Activated T-helper 2 cell treated with anti-CD3 and anti-CD28 coated beads, Interferon-gamma antibody, Interleukin-2, Interleukin-4, amounts not matched to agents 10 μg/mL and 5 μg/mL and 100 μg/mL, durations not matched to agents 14 hours and 24 hours and 36 hours (primary cell): ENCODE results near the gene PIGO. TPM values are rescaled to one million over a fixed set of nuclear protein-coding genes. Genes with fewer than 3 reads are reported as not detected.

Experiments
- DNase-seq: peaks from one replicate; pipeline ENCODE4 v3.0.0; 2021; ENCODE audit warnings: low spot score
- H3K27ac Mint-ChIP-seq: one replicate; pipeline ENCODE4 v1.8.0; 2021; ENCODE audit warnings: mixed read lengths
- H3K27me3 Mint-ChIP-seq: one replicate; pipeline ENCODE4 v1.8.0; 2021; ENCODE audit warnings: low read depth, mixed read lengths
- H3K36me3 Mint-ChIP-seq: one replicate; pipeline ENCODE4 v1.8.0; 2021; ENCODE audit warnings: low read depth, mixed read lengths
- H3K4me1 Mint-ChIP-seq: one replicate; pipeline ENCODE4 v1.8.0; 2021; ENCODE audit warnings: low read depth, mixed read lengths
- H3K4me3 Mint-ChIP-seq: one replicate; pipeline ENCODE4 v1.8.0; 2021; ENCODE audit warnings: low read depth, mild to moderate bottlenecking, moderate library complexity, mixed read lengths
- H3K9me3 Mint-ChIP-seq: one replicate; pipeline ENCODE4 v1.8.0; 2021; ENCODE audit warnings: mixed read lengths
- intact Hi-C: fragments of 100-400 bp; cut with micrococcal nuclease; formaldehyde crosslinking; loops from one replicate; pipeline ENCODE4 v1.15.1; 2023
- total RNA-seq: library from RNA; stranded (reverse); gene quantifications from 2 replicates; pipeline ENCODE4 v1.2.3, GENCODE V29; 2022

Gene PIGO
- total RNA-seq, 1 donor from 2014 or later = 33.0 TPM

GRCh38 chr9:35102769-35103659 is 6.6 kb upstream of the PIGO start, which contains the start of gene STOML2:
Gene STOML2, minus strand, starts transcription at chr9:35103131. Its CDS starts 37 bp downstream, at chr9:35103094.
- peaks cover 48% of the 10 kb centered on the region for H3K36me3 Mint-ChIP-seq
- H3K4me3 Mint-ChIP-seq = peak within 1 kb of the TSS; percentile 97
- H3K9me3 Mint-ChIP-seq = no peaks in the 10 kb centered on the region
- intact Hi-C loops = loop anchor here (1.0 kb wide), 4 partner anchors 8 to 629 kb away; partner anchors contain the start of genes CREB3, TLN1 and VCP
- peaks cover 18% of the 10 kb centered on the region for H3K4me1 Mint-ChIP-seq
- H3K27ac Mint-ChIP-seq = peak within 1 kb of the TSS; percentile 96
- H3K27me3 Mint-ChIP-seq = no peaks in the 10 kb centered on the region
- peak; percentile 91 for DNase-seq

- no peaks in the 10 kb centered on the region for H3K9me3 Mint-ChIP-seq
- peaks cover 21% of the 10 kb centered on the region for H3K4me1 Mint-ChIP-seq
- no peak for DNase-seq
- intact Hi-C loops = no loop called here
- peak overlapping the region; percentile 97 for H3K4me3 Mint-ChIP-seq
- peaks cover 48% of the 10 kb centered on the region for H3K36me3 Mint-ChIP-seq
- peak overlapping the region; percentile 96 for H3K27ac Mint-ChIP-seq
- no peaks in the 10 kb centered on the region for H3K27me3 Mint-ChIP-seq
Measured at GRCh38 chr9:35102465-35102768, 6.0 kb upstream of the PIGO start.

DNA sequence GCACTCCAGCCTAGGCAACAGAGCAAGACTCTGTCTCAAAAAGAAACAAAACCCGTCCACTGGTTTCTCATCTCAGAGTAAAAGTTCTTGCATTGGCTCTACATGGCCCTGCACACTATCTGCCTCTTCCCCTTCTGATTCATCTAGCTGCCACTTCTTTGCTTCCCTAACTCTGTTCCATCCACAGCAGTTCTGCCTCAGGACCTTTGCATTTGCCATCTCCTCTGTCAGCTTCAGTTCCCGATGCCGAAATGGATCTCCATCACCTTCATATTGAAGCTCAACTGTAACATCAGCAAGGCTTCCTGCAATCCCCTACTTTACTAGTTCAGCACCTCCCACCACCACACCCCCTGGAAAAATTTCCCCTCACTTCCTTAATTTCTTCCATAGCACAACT is 1.2 kb upstream of the PIGO start:
- Mint-ChIP-seq H3K27me3 (no peaks in the 10 kb centered on the region), H3K4me1 (peaks cover 25% of the 10 kb centered on the region), H3K36me3 (peaks cover 48% of the 10 kb centered on the region), H3K9me3 (no peaks in the 10 kb centered on the region), H3K27ac (no peak overlapping the region), H3K4me3 (peak overlapping the region; percentile 11)
- intact Hi-C loops = loop anchor here (2.0 to 5.0 kb wide), 2 partner anchors 109 to 335 kb away; partner anchors contain the start of gene DNAJB5
- no peak for DNase-seq

GRCh38 chr9:35091536-35091935 is 4.9 kb downstream of the PIGO start:
- intact Hi-C loops = no loop called here
- no peaks in the 10 kb centered on the region for H3K27me3 Mint-ChIP-seq
- no peaks in the 10 kb centered on the region for H3K9me3 Mint-ChIP-seq
- H3K36me3 Mint-ChIP-seq = peaks cover 52% of the 10 kb centered on the region
- no peak overlapping the region for H3K4me3 Mint-ChIP-seq
- no peak overlapping the region for H3K27ac Mint-ChIP-seq
- peaks cover 10% of the 10 kb centered on the region for H3K4me1 Mint-ChIP-seq
- no peak for DNase-seq

DNA sequence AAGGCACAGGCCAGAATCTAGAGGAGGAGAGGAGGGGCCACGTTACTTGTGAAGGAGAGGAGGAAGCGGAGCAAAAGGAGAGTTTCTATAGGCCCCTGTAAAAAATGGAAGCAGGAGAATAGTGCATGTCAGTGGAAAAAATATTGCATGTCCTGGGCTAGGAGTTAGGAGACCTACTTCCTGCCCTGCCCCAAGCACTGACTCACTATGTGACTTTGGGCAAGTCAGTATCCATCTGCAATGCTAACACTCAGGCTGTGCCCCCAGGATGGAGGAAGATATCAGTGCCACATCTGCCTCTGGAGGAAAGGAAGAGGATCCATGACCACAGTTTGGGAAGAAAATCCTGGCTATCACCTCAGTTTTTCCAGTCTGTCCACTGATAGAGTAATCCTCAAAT is 7.0 kb downstream of the PIGO start:
- Mint-ChIP-seq H3K27ac (no peak overlapping the region), H3K36me3 (peaks cover 46% of the 10 kb centered on the region), H3K27me3 (no peaks in the 10 kb centered on the region), H3K4me3 (no peak overlapping the region), H3K9me3 (no peaks in the 10 kb centered on the region), H3K4me1 (peaks cover under 1% of the 10 kb centered on the region)
- no peak for DNase-seq
- intact Hi-C loops = no loop called here

DNA sequence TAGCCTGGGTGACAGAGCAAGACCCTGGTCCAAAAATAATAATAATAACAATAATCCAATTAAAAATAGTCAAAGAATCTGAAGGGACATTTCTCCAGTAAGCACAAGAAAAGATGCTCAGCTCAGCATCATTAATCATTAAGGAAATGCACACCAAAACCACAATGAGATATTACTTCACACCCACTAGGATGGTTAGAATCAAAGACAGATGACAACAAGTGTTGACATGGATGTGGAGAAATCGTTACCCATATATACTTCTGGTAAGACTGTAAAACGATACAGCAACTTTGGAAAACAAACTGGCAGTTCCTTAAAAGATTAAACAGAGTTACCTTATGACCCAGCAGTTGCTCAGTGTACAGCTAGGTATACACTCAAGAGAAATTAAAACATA is 11.3 kb downstream of the PIGO start:
- H3K27ac Mint-ChIP-seq = no peak overlapping the region
- H3K4me3 Mint-ChIP-seq = no peak overlapping the region
- peaks cover 2% of the 10 kb centered on the region for H3K4me1 Mint-ChIP-seq
- intact Hi-C loops = no loop called here
- H3K36me3 Mint-ChIP-seq = peaks cover 18% of the 10 kb centered on the region
- H3K27me3 Mint-ChIP-seq = no peaks in the 10 kb centered on the region
- no peaks in the 10 kb centered on the region for H3K9me3 Mint-ChIP-seq
- no peak for DNase-seq

DNA sequence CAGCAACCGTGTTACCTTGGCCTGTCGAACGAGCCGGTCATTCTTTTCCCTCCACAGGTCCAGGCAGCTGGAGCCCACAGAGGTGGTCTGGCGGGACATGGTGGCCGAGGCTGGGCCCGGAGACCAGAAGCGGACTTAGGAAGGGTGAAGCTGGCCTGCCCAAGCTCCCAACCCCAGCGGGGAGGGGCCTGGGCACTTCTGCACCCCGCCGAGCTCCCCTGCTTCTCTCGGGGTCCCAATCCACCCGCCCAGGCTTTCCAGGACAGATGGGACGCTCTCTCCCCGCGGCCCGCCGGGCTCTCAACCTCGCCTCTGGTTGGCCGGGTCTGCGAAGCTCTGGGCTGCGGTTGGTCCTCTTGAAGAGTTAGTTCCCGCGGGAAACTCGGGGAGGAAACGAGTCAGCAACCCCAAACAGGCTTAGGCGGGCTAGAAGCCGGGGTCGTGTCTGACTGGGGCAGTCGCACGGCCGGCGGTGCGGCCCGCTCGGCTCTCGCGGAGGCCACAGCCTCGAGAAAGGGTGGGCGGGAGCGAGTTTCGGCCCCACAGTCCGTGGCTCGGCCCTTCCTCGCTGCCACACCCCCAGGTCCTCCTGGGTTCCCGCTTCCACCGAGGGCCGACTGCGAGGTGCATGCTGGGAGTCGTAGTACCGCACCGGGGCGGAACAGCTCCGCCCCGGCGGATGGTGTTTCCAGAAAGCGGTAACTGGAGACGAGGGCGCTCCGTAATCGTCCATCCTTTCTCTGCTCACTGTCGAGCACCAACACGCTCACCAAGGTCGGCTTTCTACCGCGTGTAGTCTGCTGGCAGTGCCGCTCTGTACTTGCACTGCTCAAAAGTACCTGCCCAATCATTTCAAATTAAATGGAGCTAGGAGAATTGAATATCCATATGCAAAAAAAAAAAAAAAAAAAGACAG is 16.7 kb downstream of the PIGO start, which contains the start of gene FANCG:
TSS of gene FANCG (minus strand) at position 517 of the 916 bp plus-strand sequence. CDS start at position 99, 418 bp downstream.
- Mint-ChIP-seq H3K27ac (peak within 1 kb of the TSS; percentile 97), H3K4me3 (peak within 1 kb of the TSS; percentile 96), H3K36me3 (peaks cover 31% of the 10 kb centered on the region), H3K9me3 (no peaks in the 10 kb centered on the region), H3K27me3 (no peaks in the 10 kb centered on the region), H3K4me1 (peaks cover 27% of the 10 kb centered on the region)
- intact Hi-C loops = loop anchor here (1.0 to 10.0 kb wide), 5 partner anchors 7 to 1405 kb away; partner anchors contain the start of genes HINT2, PIGO, SPAG8 and STOML2
- DNase-seq = peak; percentile 86

DNA sequence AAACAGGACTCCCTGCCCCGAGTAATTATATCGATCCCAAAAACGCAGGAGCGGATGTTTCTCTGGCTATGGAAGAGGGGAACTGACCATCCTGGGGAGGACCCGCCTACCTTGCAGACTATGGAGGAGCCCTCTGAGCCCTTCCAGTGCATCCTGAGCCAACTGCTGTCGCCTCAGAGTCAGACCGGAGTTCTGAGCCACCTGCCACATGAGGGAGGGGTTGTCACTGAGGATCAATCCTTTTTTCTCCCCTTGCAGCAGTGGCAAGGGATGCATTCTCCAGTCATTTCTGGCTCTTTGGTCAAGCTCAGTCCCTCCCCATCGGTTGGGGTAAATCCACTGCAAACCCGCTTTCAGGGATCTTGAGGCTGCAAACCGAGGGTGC is 17.4 kb downstream of the PIGO start:
- peaks cover 28% of the 10 kb centered on the region for H3K4me1 Mint-ChIP-seq
- no peaks in the 10 kb centered on the region for H3K27me3 Mint-ChIP-seq
- intact Hi-C loops = loop anchor here (10.0 kb wide), 2 partner anchors 736 to 1406 kb away; partner anchors contain the start of genes HINT2 and SPAG8
- H3K27ac Mint-ChIP-seq = peak overlapping the region; percentile 71
- H3K9me3 Mint-ChIP-seq = no peaks in the 10 kb centered on the region
- H3K36me3 Mint-ChIP-seq = peaks cover 38% of the 10 kb centered on the region
- DNase-seq = no peak
- H3K4me3 Mint-ChIP-seq = peak overlapping the region; percentile 96

DNA sequence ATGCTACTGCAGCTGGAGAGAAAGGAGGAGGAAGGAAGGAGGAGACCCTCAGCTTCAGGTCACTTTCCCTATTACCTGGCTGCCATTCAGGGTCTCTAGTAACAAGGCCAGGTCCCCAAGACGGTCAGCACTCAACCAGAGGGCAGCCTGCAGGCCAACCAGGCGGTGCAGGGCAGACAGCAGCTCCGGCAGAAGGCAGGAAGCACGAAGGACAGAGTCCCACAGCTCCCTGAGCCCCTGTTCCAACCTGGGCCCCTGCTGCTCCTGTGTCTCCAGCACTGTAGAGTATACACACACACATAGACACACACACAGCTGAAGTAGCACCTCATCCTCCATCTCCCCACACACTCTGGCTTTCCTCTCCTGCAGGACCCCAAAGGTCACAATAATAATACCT is 18.3 kb downstream of the PIGO start:
- Mint-ChIP-seq H3K4me1 (peaks cover 36% of the 10 kb centered on the region), H3K36me3 (peaks cover 45% of the 10 kb centered on the region)

GRCh38 chr9:35076848-35077247 is 19.5 kb downstream of the PIGO start:
- H3K27me3 Mint-ChIP-seq = no peaks in the 10 kb centered on the region
- peaks cover 49% of the 10 kb centered on the region for H3K36me3 Mint-ChIP-seq
- no peak for DNase-seq
- peaks cover 41% of the 10 kb centered on the region for H3K4me1 Mint-ChIP-seq
- intact Hi-C loops = loop anchor here (10.0 kb wide), 2 partner anchors 738 to 1408 kb away; partner anchors contain the start of genes HINT2 and SPAG8
- H3K4me3 Mint-ChIP-seq = no peak overlapping the region
- H3K27ac Mint-ChIP-seq = no peak overlapping the region
- no peaks in the 10 kb centered on the region for H3K9me3 Mint-ChIP-seq

More for the DNA sequence above, 18.3 kb downstream of the PIGO start:
- no peaks in the 10 kb centered on the region for H3K27me3 Mint-ChIP-seq
- peak overlapping the region; percentile 71 for H3K27ac Mint-ChIP-seq
- no peak for DNase-seq
- intact Hi-C loops = loop anchor here (10.0 kb wide), 2 partner anchors 737 to 1407 kb away; partner anchors contain the start of genes HINT2 and SPAG8
- peak overlapping the region; percentile 96 for H3K4me3 Mint-ChIP-seq
- H3K9me3 Mint-ChIP-seq = no peaks in the 10 kb centered on the region

- Mint-ChIP-seq H3K27ac (no peak overlapping the region), H3K36me3 (peaks cover 64% of the 10 kb centered on the region), H3K9me3 (no peaks in the 10 kb centered on the region), H3K4me3 (no peak overlapping the region), H3K27me3 (no peaks in the 10 kb centered on the region), H3K4me1 (peaks cover 47% of the 10 kb centered on the region)
- intact Hi-C loops = loop anchor here (10.0 kb wide), 2 partner anchors 739 to 1409 kb away; partner anchors contain the start of genes HINT2 and SPAG8
- DNase-seq = no peak
Measured at GRCh38 chr9:35075358-35075757, 21.0 kb downstream of the PIGO start.

DNA sequence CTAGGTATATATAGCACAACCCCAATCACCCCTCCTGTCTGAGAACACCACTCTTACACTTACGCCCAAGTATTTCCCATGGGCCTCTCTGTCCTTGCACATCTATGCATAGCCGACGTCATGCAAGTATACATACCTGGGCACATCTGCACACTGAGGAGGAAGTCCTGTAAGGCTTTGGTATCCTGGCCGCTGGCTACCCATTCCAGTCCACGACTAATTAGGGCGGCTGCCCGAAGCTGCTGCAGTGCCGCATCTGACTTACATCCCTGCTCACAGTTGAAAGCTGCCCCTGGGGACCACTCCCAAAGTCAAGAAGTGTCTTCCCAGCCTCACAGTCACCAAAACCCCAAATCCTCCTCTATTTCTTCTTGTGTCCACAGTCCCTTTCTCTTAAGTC is 21.6 kb downstream of the PIGO start:
- peaks cover 48% of the 10 kb centered on the region for H3K4me1 Mint-ChIP-seq
- no peak overlapping the region for H3K4me3 Mint-ChIP-seq
- peaks cover 69% of the 10 kb centered on the region for H3K36me3 Mint-ChIP-seq
- no peaks in the 10 kb centered on the region for H3K27me3 Mint-ChIP-seq
- intact Hi-C loops = loop anchor here (10.0 kb wide), 2 partner anchors 740 to 1410 kb away; partner anchors contain the start of genes HINT2 and SPAG8
- no peak for DNase-seq
- H3K9me3 Mint-ChIP-seq = no peaks in the 10 kb centered on the region
- H3K27ac Mint-ChIP-seq = no peak overlapping the region
